Measurements from ENCODE around the gene PLA2G2D.

The PLA2G2D gene

DNA sequence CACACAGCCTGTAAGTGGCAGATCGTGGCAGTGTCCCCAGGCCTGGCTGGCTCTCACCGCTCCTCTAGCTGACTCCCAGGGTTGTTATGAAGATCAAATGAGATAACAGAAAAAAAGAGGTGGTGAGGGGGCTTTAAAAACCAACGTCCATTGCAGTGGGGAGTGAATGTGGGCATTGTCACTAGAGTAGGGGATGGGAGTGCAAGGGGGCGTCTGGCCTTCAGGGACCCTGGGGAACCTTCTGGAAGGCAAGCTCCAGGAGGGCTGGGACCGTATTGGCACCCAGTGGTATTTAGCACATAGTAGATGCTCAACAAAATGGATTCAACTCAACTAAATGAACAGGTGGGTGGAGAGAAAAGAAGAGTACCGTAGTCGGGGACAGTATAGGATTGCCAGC is 3.4 kb downstream of the PLA2G2D start:
- no peak for DNase-seq (ENCODE audit: extremely low read depth in 1 of 2, low read depth in 1 of 2)

DNA sequence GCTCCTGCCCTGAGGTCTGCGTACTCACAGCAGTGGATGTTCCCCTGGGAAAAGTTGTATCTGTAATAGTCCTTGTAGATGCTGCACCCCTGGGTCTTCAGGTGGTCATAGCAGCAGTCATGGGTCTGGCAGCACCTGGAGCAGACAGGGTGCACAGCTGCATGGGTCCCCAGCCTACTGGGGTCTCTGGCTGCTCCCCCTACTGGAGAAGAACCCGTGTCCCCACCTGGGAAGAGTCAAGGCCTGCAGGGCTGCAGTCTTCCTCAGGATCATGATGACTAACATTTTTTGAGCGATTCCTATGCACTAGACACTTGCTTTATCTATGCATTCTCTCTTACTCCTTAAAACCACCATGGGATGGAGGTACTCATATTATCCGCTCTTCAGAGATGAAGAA is 3.9 kb downstream of the PLA2G2D start:
- DNase-seq (ENCODE audit: extremely low read depth in 1 of 2, low read depth in 1 of 2) = no peak

DNA sequence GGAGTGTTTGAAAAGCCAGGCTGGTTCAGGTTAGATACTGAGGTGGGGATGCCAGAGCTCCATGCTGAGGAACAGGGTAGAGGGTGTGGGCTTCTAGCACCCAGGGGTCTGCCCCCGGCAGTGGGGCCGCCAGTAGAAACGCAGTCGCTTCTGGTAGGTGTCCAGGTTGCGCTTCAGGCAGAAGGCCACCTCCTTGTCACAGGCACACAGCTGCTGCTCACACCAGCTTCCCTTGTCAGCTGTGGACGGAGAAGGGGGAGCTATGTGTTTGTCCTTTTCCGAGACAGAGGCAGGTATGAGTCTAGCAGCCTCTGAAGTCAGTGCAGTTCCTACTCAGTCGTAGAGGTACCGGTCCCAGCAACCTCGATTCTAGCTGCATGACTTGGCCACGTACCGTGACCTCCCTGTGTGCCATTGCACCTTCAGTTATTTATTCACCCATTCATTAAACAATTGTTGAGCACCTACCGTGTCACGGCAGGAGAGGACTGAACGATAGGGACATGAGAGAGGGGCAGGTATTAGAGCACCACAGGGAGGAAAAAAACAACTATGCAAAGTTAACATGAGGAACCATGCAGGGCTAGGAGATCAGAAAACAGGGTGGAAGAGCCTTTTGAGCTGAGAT is 5.2 kb downstream of the PLA2G2D start:
- no peak for DNase-seq (ENCODE audit: extremely low read depth in 1 of 2, low read depth in 1 of 2)

DNA sequence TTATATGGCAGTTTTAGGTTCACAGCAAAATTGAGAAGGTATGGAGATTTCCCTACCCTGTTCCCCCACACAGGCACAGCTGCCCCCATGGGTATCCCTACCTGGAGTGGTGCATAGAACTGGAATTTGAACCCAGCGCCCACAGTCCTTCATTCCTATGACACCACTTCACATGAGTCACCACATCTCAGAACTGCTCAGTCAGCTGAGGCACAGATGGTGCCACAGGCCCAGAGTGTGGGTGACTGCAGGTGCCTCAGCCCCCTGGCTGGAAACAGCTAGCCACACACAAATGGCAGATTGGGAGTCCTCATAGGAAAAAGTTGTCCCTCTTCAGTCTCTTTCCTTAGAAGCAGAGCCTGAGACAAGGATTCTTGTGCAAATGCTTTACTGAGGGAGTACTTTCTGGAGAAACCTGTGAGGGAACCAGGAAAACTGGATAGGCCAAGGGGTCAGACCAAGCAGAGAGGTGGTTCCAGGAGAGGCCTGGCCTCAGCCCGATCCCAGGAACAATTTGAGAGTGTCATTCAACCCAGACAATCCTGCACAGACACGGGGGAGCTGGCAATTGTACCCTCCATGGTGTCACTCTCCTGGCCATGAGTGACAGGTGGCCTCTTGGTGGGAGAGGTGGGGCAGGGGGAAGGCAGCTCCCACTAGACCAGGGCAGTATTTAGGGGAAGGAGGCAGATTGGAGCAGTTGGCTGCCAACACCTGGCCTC is 6.9 kb downstream of the PLA2G2D start:
- no peak for DNase-seq (ENCODE audit: extremely low read depth in 1 of 2, low read depth in 1 of 2)

DNA sequence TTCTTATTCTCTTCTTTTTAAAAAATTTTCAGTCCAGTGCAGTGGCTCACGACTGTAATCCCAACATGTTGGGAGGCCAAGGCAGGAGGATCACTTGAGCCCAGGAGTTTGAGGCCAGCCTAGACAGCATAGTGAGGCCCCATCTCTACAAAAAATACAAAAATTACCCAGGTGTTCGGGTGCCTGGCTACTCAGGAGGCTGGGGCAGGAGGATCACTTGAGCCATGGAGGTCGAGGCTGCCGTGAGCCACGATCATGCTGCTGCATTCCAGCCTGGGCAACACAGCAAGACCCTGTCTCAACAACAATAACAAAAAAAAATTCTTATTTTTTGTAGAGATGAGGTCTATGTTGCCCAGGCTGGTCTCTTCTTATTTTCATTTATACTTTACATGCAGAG is 7.9 kb downstream of the PLA2G2D start:
- no peak for DNase-seq (ENCODE audit: extremely low read depth in 1 of 2, low read depth in 1 of 2)

DNA sequence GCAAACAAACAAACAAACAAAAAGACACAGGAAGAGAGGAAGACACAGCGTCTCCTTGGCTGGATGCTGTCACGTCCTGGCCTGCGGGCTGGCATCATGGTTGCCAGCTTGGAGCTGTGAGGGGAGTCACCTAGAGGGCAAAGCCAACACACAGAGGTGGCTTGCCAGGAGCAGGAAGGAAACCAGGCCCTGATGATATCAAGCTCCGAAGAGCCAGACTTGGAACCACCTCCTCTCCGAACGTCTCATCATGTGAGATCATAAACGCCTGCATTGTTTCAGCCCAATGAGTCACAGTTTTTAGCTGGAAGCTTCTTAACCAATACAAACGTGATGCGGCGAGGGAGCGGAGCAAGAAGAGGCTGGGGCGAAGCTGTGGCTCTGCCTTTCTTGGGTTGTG is 8.7 kb downstream of the PLA2G2D start:
- no peak for DNase-seq (ENCODE audit: extremely low read depth in 1 of 2, low read depth in 1 of 2)

DNA sequence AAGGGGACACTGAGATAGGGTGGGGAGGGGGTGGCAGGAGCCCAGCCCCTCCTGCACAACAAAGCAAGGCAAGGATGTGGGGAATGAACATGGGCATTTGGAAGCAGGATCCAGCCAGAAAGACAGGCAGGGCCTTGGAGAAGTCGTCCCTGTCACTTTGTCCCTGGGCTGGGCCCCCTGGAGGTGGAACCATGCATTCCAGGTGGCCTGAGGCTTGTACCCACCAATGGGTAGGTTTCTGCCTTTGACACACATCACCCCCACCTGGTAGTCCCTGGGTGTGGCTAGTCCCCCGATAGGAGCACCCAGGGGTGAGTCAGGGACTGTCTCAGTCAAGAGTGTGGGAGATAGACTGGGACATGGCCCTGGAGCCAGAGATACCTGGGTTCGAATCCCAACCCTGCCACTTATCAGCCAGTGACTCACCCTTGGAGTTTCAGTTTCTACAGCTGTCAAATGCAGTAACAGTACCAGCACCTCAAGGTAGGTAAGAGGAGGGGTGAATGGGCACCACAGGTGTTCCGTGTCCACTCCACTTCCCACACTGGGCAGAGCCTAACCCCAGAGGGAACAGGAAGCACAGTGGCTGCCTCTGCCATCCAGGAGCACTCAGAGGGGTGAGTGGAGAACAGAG is 10.0 kb downstream of the PLA2G2D start:
- no peak for DNase-seq (ENCODE audit: extremely low read depth in 1 of 2, low read depth in 1 of 2)

DNA sequence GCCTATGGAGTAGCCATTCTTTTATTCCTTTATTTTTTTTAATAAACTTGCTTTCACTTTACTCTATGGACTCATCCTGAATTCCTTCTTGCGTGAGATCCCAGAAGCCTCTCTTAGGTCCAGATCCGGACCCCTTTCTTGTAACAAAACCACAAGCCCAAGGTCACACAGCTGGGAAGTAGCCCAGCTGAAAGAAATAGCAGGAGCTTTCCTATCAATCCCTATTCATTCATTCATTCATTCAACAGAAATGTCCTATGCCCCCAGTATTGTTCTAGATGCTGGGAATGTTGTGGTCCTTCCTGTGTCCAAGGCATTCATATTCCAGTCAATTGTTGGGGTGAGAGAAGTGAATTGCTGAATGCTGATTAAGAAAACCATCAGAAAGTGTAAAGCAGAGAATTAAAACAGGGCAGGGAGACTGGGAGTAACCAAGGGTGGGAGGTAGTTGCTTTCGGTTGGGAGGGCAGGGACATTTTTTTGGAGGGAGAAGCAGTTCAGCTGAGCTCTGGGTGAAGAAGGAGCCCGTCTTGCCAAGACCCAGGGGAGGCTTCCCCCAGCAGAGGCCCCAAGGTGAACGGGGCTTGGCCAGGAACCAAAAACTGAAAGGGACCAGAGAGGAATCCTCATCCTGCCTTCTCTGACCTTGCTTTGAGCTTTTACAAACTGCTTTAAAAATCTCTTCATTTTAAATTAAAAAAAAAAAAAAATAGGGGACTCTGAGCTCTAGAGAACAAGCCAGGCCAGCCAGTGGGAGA is 10.8 kb downstream of the PLA2G2D start:
- DNase-seq (ENCODE audit: extremely low read depth in 1 of 2, low read depth in 1 of 2) = no peak

DNA sequence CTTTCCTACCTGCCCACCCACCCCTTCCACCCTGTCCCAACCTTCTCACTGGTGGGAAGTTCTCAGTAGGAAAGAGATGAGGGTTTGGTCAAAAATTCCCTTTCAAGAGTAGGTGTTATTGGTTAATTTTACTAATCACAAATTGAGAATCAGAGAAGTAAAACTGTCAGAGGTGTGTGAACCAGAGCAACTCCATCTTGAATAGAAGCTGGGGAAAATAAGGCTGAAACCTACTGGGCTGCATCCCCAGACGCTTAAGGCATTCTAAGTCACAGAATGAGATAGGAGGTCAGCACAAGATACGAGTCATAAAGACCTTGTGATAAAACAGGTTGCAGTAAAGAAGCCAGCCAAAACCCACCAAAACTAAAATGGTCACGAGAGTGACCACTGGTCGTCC is 11.5 kb downstream of the PLA2G2D start:
- no peak for DNase-seq (ENCODE audit: extremely low read depth in 1 of 2, low read depth in 1 of 2)

DNA sequence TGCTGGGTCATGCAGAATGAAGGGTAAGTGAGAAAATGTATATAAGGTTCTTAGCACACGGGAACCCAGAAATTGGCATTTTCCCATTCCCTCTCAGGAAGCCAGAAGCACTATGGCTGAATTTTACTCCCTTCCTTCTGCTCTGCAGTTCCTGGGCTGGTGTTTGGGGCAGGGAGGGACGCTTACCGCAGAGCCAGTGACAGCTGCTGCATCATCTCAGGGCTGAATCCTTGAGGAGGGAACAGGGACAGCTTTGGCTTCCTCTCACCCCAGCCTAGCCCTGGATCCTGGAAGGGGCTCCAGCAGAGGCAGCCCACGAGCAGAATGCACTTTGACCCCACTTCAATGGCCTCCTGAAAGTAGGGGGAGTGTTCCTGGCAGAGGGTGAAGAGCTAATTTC is 12.0 kb downstream of the PLA2G2D start:
- DNase-seq (ENCODE audit: extremely low read depth in 1 of 2, low read depth in 1 of 2) = no peak

DNA sequence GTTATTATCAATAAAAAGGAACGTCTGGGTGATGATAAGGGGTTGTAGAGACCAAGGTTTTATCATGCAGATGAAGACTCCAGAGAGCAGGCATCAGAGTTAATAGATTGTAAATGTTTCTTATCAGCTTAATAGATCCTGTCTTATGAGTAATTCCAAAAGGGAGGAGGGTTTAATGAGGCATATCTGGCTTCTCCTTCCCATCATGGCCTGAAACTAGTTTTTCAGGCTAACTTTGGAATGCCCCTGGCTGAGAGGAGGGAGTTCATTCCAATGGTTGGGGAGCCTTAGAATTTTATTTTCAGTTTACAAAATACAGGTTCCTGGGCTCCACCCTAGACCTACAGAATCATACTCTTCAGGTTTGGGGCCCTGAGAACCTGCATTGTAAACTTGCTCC is 13.5 kb downstream of the PLA2G2D start:
- DNase-seq (ENCODE audit: extremely low read depth in 1 of 2, low read depth in 1 of 2) = no peak

DNA sequence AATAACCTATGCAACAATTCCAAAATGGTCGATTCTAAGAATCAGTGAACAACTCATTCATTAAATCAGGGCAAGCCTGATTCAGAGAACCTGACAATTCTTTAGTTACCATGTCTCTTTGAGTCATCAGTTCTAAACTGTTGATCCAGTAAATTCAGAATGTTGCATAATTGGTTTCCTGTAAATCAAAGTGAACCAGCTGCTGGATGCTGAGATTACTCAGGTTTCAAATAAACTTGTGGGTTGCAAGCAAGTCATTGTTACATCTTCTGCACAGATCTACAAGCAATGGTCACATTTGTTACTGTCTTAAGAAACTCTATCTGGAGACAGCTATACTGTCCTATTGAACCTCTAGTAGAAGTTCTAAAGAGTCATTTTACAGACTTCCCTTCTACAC is 16.5 kb downstream of the PLA2G2D start:
- no peak for DNase-seq (ENCODE audit: extremely low read depth in 1 of 2, low read depth in 1 of 2)

DNA sequence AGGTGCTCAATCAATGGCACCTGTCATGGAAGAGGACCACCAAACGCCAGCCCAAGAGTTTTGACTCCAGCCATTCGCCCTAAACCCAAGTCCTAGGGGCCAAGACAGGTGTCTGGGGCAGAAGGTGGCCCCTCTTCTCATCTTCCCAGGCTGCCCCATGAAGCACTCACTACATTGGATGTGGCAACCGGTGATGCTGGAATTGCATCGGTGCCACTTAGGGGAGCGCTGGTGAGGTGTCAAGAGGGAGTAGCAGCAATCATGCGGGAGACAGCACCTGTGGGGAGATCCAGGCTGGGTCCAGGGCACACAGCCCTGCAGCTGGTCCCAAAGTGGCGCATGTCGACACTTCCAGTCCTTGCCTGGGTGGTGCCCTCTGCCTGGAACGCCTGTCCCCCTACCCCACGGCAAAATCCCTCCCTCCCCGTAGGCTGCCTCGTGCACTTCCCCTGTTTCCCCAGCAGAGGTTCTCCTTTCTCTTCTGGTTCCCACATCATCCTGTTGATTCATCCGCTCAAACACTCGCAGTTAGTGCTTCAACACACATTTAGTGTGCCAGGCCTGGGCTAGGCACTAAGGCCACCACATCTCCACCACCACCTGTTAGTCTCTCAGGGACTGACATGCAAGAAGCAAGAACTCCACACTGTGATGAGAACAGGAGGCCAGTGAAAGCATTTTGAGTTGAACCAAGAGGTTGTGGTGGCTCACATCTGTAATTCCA is 18.5 kb downstream of the PLA2G2D start:
- no peak for DNase-seq (ENCODE audit: extremely low read depth in 1 of 2, low read depth in 1 of 2)

DNA sequence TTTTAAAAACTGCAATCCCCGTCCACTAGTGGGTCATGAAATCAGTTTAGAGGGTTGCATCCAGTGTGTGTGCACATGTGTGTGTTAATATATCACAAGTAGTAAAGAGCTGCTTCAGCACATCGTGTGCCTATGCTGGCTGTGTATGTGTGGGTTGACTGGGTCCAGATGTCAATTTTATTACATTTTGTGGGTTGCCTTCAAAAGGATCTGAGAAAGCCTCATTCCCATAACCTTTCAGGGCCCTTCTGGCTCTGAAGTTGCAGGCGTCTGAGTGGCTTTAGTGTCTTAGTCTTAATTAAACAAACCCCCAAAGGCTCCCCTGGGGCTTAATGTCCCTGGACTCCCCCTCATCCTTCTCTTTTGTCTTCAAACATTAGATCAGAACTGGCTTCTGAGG is 19.8 kb downstream of the PLA2G2D start:
- DNase-seq (ENCODE audit: extremely low read depth in 1 of 2, low read depth in 1 of 2) = no peak

DNA sequence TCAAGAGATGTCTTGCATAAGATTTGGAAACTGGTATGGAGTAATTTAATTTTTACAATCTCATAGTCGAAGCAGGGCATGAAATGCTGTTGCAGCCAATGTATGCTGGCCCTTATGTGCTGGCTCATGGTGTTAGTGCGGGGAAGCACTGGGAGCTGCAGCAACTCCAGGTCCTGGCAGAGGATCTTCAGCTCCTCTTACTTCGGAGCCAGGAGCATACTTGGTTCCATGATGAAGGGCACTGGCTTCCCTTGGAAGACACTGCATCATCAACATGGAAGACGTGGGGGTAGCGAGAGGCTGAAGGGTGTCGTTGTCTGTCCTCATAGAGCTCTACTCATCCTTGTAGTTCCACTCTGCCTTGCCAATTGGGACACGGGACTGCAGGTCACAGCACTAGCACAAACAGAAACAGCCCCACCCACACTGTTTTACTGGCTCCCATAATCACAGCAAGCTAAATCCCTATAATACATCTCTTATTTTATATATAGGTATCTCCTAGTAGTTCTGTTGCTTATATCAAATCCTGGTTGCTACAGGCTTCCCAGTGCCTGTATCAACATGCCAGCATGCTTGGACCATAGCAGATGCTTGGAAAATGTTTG is 22.4 kb downstream of the PLA2G2D start:
- DNase-seq (ENCODE audit: extremely low read depth in 1 of 2, low read depth in 1 of 2) = no peak

DNA sequence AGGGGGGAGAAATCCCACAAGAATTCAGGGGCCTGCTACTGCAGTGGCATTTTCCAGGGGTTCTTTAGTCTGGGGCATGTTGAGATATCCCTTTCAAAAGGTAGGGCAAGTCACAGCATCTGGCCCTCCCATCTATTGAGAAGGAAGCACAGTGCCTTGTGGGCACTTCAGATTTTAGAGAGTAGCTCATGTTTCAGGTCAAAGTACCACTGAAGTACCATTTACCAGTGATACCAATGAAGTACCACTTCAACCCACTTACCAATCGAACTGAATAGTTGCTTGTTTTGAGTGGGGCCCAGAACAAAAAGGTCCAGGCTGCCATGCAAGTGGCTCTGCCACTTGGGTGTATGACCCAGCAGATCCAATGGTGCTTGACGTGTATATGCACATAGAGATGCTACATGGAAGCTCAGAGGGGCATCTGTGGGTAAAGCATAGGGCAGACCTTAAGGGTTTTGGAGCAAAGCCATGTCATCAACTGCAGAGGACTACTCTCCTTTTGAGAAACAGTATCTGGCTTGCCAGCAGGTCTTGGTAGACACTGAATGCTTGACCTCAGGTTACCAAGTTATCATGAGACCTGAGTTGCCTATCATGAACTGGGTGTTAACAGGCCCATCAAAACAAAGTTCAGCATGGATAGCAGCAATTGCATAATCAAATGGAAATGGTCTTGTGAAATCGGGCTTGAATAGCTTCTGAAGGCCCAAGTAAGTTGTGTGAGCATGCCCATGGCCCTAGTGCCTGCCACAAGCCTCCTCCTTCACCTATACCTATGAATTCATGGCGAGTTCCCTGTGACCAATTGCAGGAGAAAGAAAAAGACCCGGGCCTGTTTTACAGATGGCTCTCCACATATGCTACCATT is 23.5 kb downstream of the PLA2G2D start:
- no peak for DNase-seq (ENCODE audit: extremely low read depth in 1 of 2, low read depth in 1 of 2)

DNA sequence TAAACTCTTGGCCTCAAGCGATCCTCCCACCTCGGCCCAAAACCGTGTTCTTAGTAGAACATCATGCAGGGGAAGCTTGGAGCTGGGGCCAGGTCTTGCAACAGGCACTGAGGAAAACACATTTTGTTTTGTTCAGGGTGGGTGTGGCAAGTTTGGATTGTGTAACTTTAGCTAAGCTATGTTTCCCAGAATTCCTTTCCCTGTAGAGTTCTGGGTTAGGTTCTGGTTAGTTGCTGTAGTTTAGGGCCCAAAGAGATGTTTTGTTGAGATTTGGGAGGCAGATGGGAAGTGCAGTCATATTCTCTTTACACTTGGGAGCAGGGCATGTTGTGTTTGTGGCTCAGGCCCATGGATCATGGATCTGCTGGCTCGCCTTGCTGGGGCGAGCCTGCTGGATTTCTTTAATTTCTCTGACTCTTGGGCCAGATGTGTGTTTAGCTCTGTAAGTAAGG is 25.4 kb downstream of the PLA2G2D start:
- no peak for DNase-seq (ENCODE audit: extremely low read depth in 1 of 2, low read depth in 1 of 2)

DNA sequence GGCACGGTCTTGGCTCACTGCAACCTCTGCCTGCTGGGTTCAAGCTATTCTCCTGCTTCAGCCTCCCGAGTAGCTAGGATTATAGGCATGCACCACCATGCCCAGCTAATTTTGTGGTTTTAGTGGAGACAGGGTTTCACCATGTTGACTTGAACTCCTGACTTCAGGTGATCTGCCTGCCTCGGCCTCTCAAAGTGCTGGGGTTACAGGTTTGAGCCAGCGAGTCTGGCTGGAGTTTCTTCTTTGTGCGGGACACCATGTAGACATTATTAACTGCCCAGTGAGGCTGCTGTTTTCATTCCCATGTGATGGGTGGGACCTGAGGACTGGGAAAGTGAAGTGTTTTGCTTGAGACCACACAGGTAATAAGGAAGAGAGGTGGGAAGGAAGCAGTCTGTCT is 26.0 kb downstream of the PLA2G2D start:
- DNase-seq (ENCODE audit: extremely low read depth in 1 of 2, low read depth in 1 of 2) = no peak

DNA sequence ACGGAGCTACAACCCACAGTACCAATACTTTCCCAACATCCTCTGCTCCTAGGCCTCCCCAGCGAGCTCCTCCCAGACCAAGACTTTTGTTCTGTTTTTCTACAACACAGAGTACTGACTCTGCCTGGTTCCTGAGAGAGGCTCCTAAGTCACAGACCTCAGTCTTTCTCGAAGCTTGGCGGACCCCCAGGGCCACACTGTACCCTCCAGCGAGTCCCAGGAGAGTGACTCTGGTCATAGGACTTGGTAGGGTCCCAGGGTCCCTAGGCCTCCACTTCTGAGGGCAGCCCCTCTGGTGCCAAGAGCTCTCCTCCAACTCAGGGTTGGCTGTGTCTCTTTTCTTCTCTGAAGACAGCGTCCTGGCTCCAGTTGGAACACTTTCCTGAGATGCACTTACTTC is 28.7 kb downstream of the PLA2G2D start:
- no peak for DNase-seq (ENCODE audit: extremely low read depth in 1 of 2, low read depth in 1 of 2)

DNA sequence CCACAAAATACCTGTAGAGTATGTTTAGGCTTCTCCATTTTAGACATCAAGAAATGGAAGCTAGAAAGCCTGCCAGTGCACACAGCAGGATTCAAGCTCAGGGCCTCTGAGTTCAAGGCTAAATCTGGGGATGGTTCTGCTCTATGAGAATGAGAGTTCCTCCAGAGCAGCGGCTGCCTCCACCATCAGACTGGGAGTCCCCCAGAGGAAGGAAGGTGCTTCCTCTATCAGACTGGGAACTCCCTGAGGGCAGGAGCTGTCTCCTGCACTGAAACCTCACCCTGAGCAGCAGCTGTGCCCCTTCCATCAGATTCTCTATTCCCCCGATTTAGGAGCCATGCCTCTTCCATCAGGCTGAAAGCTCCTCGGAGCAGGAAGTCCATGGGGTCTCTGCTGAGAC is 29.2 kb downstream of the PLA2G2D start:
- no peak for DNase-seq (ENCODE audit: extremely low read depth in 1 of 2, low read depth in 1 of 2)
